Measurements from ENCODE around the gene DDX1.

DNA sequence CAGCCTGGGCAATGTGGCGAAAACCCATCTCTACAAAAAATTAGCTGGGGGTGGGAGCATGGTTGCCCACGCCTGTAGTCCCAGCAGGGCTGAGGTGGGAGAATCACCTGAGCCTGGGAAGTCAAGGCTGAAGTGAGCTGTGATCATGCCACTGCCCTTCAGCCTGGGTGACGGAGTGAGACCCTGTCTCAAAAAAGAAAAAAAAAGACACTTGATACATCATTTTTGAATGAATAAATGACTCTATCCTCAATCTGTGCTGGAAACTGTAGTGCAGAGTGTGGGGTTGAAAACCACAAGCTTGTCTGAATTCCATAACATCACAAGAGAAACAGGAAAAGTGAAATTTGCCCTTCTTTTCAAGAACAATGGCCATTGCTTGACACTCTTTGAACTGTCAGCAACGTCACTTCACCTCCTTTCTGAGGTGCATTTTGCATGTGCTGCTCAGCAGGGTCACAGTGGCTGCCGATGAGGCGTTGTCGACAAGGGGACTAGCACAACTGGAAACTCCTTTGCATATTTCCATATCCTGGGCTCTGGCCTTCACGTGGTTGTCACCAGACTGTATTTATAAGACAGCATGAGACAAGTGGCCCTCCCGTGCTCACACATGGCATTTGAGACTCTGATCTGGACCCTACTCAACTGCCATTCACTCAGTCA is 54.2 kb downstream of the DDX1 start:
- TF ChIP-seq, protein P1, sequence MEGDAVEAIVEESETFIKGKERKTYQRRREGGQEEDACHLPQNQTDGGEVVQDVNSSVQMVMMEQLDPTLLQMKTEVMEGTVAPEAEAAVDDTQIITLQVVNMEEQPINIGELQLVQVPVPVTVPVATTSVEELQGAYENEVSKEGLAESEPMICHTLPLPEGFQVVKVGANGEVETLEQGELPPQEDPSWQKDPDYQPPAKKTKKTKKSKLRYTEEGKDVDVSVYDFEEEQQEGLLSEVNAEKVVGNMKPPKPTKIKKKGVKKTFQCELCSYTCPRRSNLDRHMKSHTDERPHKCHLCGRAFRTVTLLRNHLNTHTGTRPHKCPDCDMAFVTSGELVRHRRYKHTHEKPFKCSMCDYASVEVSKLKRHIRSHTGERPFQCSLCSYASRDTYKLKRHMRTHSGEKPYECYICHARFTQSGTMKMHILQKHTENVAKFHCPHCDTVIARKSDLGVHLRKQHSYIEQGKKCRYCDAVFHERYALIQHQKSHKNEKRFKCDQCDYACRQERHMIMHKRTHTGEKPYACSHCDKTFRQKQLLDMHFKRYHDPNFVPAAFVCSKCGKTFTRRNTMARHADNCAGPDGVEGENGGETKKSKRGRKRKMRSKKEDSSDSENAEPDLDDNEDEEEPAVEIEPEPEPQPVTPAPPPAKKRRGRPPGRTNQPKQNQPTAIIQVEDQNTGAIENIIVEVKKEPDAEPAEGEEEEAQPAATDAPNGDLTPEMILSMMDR (IDR thresholded peaks at IDR 0.05) = no peak
- TF ChIP-seq POLR2A (IDR thresholded peaks at IDR 0.05) (no peak), POLR2AphosphoS5 (IDR thresholded peaks at IDR 0.05) (no peak), EP300 (IDR thresholded peaks at IDR 0.05) (no peak)
